Left lung (tissue), 10 donors: ENCODE measurements around the gene MACROD2. TPM values are rescaled to one million over a fixed set of nuclear protein-coding genes. Genes with fewer than 3 reads are reported as not detected.

ENCODE experiments used
- ATAC-seq: fragments of 200-7000 bp; cut with Tn5 transposase; one replicate; pipeline ENCODE4 v1.9.1; 2020; ENCODE audit warnings: moderate library complexity
- DNase-seq, 4 donors: peaks; one replicate each; pipeline ENCODE4 v3.0.0-alpha.2; 2013 to 2020
- H3K27ac ChIP-seq, 2 donors: fragments of 200-600 bp; sonication (generic) in 1 of 2; one replicate each; pipeline versions ENCODE4 v1.5.0 to v1.8.0; 2020 to 2021
- H3K27me3 ChIP-seq, 2 donors: fragments of 200-600 bp; sonication (generic) in 1 of 2; one replicate each; pipeline versions ENCODE4 v1.5.0 to v1.8.0; 2020 to 2021
- H3K36me3 ChIP-seq, 2 donors: fragments of 200-600 bp; sonication (generic) in 1 of 2; one replicate each; pipeline versions ENCODE4 v1.5.0 to v1.8.0; 2020 to 2021
- H3K4me1 ChIP-seq, 2 donors: fragments of 200-600 bp; one replicate each; pipeline ENCODE4 v1.8.0; 2021
- H3K4me3 ChIP-seq, 2 donors: fragments of 200-600 bp; sonication (generic) in 1 of 2; one replicate each; pipeline versions ENCODE4 v1.5.0 to v1.8.0; 2020 to 2021; ENCODE audit warnings: mild to moderate bottlenecking in 1 of 2
- H3K9me3 ChIP-seq, 2 donors: fragments of 200-600 bp; sonication (generic) in 1 of 2; one replicate each; pipeline versions ENCODE4 v1.5.0 to v1.8.0; 2020 to 2021
- intact Hi-C, 2 donors: fragments of 100-400 bp; cut with DNase I; formaldehyde crosslinking; loops; one replicate each; pipeline versions ENCODE4 v1.11.2 to v1.14.2; 2022
- polyA plus RNA-seq, 6 donors: library from polyadenylated mRNA; unstranded; fragments of 120-200 nt; gene quantifications; one replicate each; pipeline ENCODE4 v1.2.1, GENCODE V29; 2013; ENCODE audit not compliant: insufficient read length in 6 of 6
- total RNA-seq, 2 donors: library from RNA; stranded (reverse); fragmentation: NEBNext Ultra II Directional; extraction: Animal tissue kit (Norgen Biotek cat#: 25700); gene quantifications; one replicate each; pipeline ENCODE4 v1.2.1, GENCODE V29; 2021
- TF ChIP-seq, protein P1 (sequence below), 2 donors: fragments of 200-600 bp; sonication (generic) in 1 of 2; IDR thresholded peaks; one replicate each; pipeline versions ENCODE4 v1.5.0 to v1.8.0; 2021; ENCODE audit warnings: antibody characterized with exemption in 2 of 2
- donor health status: DM: no; HTN: yes; CAD: no.
- donor health status: DM: no; HTN: no; CAD: no.

The MACROD2 gene
- total and polyA plus RNA-seq, 8 donors = 6.1 to 23.6 (median 8.9) TPM

DNA sequence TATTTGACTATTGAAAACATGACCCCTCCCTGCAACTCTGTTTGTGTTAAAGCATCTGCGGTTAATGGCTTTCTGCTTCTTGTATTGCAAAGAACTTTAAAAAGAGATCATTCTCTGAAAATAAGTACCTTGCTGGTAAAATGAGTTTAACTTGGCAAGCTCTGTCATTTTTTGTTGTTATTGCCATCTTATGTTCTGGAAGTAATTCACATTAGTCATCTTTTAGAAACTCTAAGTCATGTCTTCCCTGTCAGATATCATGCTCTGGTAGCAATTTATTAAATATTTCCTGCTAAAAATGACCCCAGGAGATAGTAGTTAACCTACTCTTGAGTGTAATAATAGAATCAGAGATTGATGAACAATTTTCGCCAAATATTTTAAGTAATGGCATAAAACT lies 1687.4 kb downstream of the MACROD2 start:
- TF ChIP-seq, protein P1, sequence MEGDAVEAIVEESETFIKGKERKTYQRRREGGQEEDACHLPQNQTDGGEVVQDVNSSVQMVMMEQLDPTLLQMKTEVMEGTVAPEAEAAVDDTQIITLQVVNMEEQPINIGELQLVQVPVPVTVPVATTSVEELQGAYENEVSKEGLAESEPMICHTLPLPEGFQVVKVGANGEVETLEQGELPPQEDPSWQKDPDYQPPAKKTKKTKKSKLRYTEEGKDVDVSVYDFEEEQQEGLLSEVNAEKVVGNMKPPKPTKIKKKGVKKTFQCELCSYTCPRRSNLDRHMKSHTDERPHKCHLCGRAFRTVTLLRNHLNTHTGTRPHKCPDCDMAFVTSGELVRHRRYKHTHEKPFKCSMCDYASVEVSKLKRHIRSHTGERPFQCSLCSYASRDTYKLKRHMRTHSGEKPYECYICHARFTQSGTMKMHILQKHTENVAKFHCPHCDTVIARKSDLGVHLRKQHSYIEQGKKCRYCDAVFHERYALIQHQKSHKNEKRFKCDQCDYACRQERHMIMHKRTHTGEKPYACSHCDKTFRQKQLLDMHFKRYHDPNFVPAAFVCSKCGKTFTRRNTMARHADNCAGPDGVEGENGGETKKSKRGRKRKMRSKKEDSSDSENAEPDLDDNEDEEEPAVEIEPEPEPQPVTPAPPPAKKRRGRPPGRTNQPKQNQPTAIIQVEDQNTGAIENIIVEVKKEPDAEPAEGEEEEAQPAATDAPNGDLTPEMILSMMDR (IDR thresholded peaks at IDR 0.05) = no peak
- H3K9me3 ChIP-seq = peaks cover 0 to 2% of the 10 kb centered on the region in 2 donors
- DNase-seq (no peak), ATAC-seq (no peak)
- no peaks in the 10 kb centered on the region for H3K36me3 ChIP-seq
- H3K27me3 ChIP-seq = no peaks in the 10 kb centered on the region
- H3K4me1 ChIP-seq = no peaks in the 10 kb centered on the region
- no peak overlapping the region for H3K27ac ChIP-seq
- no peak overlapping the region for H3K4me3 ChIP-seq
- intact Hi-C loops = no loop called here

DNA sequence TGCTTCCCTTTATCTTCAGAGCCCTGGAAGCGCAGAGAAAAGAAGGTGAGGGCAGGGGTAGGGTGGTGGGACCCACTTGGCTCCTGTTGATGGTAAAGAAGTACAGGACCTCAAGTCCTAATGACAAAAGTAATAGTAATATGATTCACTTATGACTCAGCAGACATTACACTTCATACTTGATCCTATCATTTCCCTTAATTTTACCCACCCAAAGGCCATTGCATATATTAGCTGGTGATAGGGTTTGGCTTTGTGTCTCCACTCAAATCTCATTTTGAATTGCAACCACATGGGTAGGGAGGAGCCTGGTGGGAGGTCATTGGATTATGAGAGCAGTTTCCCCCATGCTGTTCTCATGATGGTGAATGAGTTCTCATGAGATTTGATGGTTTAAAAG lies 1697.3 kb downstream of the MACROD2 start:
- Histone ChIP-seq H3K36me3 (no peaks in the 10 kb centered on the region), H3K27ac (no peak overlapping the region), H3K4me3 (no peak overlapping the region), H3K9me3 (peaks cover 0 to 6% of the 10 kb centered on the region in 2 donors), H3K27me3 (no peaks in the 10 kb centered on the region), H3K4me1 (no peaks in the 10 kb centered on the region)
- ATAC-seq (no peak), DNase-seq (no peak)
- intact Hi-C loops = no loop called here
- TF ChIP-seq, protein P1 (IDR thresholded peaks at IDR 0.05) = no peak

DNA sequence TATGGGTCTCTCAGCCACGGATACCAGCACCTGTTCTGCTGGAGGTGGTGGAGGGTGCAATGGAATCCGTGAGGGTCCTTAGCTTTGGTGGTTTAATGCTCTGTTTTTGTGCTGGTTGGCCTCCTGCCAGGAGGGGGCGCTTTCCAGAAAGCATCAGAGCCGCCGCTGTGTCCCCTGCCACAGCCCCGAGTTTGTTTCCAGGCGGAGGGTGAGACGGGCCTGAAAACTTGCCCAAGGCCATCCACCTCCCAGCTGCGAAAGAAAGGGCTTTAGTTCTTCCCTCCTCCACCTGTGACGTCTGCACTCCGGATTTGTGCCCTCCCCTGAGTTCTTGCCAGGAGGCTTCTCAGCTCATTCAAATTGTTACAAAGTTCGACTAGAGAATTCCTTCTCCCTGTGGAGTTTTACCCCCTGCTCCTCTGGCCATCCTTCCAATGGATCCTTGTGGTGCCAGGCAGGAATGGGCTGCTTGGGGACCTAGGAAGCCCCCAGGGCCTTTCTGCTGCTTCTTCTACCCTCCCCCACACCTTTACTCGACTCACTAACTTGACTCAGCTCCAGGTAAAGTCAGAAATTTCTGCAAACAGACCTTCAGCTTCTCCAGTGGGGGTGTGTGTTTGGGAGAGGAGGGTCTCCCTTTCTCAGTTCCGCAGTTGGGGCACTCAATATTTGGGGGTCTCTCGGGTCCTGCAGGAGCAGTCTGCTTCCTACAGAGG lies 1704.3 kb downstream of the MACROD2 start:
- intact Hi-C loops = no loop called here
- ATAC-seq (no peak), DNase-seq (no peak)
- Histone ChIP-seq H3K4me1 (no peaks in the 10 kb centered on the region), H3K36me3 (no peaks in the 10 kb centered on the region), H3K27me3 (no peaks in the 10 kb centered on the region), H3K27ac (no peak overlapping the region), H3K4me3 (no peak overlapping the region), H3K9me3 (peaks cover 0 to 5% of the 10 kb centered on the region in 2 donors)
- TF ChIP-seq, protein P1 (IDR thresholded peaks at IDR 0.05) = no peak

DNA sequence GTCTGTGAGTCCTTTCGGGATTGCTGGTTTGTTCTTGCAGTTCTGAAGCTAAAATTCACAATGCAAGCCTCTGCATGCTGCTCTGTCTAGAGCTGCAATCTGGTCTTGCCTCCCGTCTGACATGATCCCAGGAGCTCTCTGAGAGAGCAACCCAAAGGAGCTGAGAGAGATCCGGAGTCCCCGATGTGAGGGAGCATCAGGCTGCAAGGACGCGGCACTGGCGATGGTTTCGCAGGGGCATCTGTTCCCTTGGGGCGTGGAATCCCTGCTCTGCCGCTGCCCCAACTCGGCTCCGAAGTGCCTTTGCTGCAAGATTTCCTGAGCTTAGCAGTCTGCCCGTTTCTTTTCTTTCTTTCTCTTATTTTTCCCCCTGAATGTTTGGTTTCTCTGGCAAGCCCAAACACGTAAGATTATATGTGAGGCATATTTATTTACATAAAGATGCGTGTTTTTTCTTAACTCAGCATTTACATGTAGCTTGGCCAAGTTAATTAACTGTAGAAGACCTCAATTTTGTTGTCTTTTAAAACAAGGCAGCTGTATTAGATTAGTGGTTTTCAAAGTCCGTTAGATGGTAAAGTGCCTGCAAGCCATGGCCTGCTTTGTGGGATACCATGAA lies 1704.9 kb downstream of the MACROD2 start:
- peaks cover 0 to 1% of the 10 kb centered on the region in 2 donors for H3K9me3 ChIP-seq
- no peaks in the 10 kb centered on the region for H3K27me3 ChIP-seq
- TF ChIP-seq, protein P1 (IDR thresholded peaks at IDR 0.05) = no peak
- DNase-seq (no peak), ATAC-seq (no peak)
- no peak overlapping the region for H3K4me3 ChIP-seq
- no peaks in the 10 kb centered on the region for H3K4me1 ChIP-seq
- no peak overlapping the region for H3K27ac ChIP-seq
- intact Hi-C loops = no loop called here
- H3K36me3 ChIP-seq = no peaks in the 10 kb centered on the region

DNA sequence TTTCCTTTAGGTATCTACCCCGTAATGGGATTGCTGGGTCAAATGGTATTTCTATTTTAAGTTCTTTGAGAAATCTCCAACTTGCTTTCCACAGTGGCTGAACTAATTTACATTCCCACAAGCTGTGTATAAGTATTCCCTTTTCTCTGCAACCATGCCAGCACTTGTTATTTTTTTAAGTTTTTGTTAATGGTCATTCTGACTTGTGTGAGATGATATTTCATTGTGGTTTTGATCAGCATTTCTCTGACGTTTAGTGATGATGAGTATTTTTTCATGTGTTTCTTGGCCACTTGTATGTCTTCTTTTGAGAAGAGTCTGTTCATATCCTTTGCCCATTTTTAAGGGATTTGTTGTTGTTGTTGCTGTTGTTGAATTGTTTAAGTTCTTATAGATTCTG lies 1706.8 kb downstream of the MACROD2 start:
- H3K4me1 ChIP-seq = no peaks in the 10 kb centered on the region
- no peak overlapping the region for H3K27ac ChIP-seq
- H3K36me3 ChIP-seq = no peaks in the 10 kb centered on the region
- no peak overlapping the region for H3K4me3 ChIP-seq
- H3K9me3 ChIP-seq = peaks cover 0 to 1% of the 10 kb centered on the region in 2 donors
- TF ChIP-seq, protein P1 (IDR thresholded peaks at IDR 0.05) = no peak
- no peak for DNase-seq
- no peak for ATAC-seq
- no peaks in the 10 kb centered on the region for H3K27me3 ChIP-seq
- intact Hi-C loops = no loop called here
